Colon (tissue), 2 donors: ENCODE results near the gene SYNE3.

Experiments used
- FAIRE-seq: peaks from 2 replicates; lab custom pipeline; 2012; peaks lifted over from hg19 to GRCh38; lab: Jason Lieb, UNC
- donor health status: control.
- donor health status: control.

The SYNE3 gene, protein sequence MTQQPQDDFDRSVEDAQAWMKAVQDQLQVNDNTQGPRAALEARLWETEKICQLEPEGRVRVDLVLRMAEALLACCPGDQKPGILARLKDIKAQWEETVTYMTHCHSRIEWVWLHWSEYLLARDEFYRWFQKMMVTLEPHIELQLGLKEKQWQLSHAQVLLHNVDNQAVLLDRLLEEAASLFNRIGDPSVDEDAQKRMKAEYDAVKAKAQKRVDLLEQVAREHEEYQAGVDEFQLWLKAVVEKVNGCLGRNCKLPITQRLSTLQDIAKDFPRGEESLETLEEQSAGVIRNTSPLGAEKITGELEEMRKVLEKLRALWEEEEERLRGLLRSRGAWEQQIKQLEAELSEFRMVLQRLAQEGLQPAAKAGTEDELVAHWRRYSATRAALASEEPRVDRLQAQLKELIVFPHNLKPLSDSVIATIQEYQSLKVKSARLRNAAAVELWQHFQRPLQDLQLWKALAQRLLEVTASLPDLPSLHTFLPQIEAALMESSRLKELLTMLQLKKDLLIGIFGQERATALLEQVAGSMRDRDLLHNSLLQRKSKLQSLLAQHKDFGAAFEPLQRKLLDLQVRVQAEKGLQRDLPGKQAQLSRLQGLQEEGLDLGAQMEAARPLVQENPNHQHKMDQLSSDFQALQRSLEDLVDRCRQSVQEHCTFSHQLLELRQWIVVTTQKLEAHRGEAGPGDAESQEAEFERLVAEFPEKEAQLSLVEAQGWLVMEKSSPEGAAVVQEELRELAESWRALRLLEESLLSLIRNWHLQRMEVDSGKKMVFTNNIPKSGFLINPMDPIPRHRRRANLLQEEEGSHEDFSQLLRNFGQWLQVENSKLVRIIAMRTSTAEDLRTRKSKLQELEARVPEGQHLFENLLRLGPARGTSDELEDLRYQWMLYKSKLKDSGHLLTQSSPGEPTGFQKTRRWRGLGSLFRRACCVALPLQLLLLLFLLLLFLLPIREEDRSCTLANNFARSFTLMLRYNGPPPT

DNA sequence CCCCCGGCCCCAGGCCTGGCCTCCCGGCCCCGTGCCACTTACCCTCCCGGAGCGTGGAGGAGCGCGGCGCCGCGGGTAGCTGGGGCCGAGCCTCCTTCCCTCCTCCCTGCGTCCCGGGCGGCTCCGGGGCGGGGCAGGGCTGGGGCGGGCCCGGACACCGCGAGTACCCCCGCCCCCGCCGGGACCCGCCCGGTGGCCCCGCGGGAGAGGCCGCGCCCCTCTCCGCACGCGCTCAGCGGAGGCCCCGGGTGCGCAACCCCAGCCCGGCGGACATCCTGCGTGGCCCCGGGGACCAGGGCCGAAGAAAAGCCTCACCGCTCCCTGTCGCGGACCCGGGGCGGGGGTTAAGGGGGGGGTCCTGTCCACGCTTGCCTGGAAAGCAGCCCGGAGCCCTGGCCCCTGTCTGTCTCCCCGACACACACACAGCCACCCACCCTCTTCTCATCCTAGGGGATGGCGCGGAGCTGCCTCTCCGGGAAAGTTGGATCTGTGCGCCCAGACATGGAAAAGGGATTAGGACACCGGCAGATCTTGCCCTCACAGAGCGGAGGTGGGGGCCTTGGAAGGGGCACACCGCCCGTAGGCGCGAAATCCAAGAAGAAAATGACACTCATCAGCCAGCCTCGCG, at the start of gene SYNE3:
TSS of gene SYNE3 (minus strand) at position 97 of the 628 bp plus-strand sequence. CDS start 40,829 bp downstream, outside the sequence.
- FAIRE-seq = no peak

DNA sequence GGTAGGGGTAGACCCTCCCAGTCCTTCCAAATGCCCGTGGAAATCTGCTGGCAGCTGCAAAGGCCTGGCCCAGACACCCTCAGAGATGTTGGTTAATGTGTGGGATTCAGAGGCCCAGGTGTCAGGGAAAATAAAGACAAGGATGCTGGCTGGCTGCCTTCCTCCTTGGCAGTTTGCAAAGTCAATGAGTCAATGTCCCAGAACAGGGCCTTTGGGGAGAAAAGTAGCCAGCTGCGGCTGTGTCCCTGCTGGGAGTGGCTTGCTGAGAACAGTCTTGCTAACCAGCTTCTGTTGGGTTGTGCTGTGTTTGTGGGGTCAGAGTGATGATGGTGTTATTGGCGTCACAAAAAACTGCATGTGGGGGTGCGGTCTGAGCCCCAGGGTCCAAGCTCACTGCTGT, 47.6 kb upstream of the SYNE3 start:
- FAIRE-seq = no peak

DNA sequence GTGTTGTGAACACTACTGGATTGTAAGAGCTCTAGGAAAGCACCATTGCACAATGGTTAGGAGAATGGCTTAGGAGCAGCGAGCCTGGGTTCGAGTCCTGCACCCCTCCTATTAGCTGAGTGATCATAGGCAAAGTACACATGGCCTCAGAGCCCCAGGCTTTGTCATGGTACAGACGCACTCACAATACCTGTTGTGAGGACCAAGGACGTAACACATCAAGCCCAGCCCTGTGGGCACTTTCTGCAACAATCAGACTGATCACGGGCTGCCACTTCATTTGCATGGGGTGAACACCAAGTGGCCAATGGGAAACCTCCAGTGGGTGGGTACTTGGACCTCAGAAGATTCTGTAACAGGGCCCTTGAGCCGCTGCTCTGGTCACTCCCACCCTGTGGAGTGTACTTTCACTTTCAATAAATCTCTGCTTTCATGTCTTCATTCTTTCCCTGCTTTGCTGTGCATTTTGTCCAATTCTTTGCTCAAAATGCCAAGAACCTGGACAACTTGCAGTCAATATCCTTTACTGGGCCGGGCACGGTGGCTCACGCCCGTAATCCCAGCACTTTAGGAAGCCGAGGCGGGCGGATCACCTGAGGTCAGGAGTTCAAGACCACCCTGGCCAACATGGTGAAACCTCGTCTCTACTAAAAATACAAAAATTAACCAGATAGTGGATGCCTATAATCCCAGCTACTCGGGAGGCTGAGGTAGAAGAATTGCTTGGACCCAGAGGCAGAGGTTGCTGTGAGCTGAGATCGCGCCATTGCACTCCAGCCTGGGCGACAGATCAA, 46.6 kb upstream of the SYNE3 start:
- FAIRE-seq = no peak

DNA sequence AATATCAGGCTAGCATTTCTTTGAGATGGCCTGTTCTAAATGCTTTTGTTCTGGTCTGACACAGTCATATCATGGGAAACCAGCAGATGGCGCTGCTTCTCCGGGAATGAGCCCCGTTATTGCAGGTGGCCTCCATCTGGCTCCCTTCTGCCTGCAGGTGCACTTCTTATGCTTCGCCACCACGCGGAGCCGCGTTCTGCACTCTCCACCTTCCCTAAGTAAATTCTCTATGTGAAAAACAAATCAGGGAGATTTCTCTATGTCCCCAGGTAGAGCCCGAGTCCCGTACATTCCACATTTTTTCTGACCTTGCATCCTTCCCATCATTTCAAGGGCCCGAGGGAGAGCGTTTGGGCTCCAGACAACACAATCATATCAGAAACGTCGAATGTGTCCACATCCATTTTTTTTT, 44.6 kb upstream of the SYNE3 start:
- FAIRE-seq = no peak

DNA sequence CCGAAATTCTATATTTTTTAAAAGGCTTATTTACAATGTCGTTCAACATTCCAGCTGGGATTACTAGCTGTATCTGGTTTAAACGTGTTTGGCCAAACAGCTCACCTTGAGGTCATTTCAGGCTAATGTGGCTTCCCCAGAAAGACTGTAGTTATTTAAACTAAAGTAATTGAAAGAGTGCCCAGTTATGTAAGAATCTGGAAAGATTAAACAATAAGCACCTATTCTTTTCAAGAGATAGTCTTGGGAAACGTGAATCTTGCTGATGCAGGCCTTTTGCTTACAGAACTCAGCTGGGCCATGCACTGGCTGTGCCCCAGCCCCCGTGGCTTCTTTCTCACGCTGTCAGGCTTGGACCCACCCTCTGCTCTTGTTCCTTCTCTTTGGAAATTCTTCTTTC, 42.8 kb upstream of the SYNE3 start:
- FAIRE-seq = no peak

GRCh38 chr14:95557832-95558231, 41.4 kb upstream of the SYNE3 start:
- no peak for FAIRE-seq

DNA sequence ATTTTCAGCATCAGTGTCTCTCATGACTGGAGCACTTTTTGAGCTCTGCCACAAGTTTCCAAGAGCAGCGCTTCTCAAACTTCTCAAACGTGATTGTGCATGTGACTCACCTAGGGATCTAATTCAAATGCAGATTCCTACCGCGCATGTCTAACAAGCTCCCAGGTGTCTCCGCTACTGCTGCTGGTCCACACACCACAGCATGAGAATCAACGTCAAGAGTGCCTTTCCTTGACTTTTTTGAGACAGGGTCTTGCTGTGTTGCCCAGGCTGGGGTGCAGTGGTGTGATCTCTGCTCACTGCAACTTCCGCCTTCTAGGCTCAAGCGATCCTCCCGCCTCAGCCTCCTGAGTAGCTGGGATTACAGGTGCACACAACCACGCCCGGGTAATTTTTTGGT, 40.8 kb upstream of the SYNE3 start:
- no peak for FAIRE-seq

GRCh38 chr14:95555053-95555452, 38.6 kb upstream of the SYNE3 start:
- FAIRE-seq = no peak

- FAIRE-seq = no peak
Measured at GRCh38 chr14:95553141-95553540, 36.7 kb upstream of the SYNE3 start.

DNA sequence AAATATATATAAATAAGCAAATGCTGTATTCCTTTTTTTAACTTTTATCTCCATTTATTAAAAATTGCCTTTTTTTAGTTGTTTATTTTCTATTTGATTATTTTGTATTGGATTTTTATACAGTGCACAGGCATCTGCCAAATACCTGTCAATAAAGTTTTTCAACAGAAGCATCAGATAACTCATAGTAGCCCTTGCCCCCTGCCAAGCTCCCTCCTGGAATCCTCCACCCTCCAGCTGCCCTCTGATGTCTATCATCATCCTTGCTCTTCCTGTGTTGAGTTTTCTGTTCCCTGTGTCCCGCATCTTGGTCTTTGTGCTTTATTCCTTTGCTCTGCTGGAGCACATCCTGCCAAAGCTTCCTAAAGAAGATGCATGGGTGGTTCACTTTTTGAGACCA, 35.0 kb upstream of the SYNE3 start:
- no peak for FAIRE-seq

DNA sequence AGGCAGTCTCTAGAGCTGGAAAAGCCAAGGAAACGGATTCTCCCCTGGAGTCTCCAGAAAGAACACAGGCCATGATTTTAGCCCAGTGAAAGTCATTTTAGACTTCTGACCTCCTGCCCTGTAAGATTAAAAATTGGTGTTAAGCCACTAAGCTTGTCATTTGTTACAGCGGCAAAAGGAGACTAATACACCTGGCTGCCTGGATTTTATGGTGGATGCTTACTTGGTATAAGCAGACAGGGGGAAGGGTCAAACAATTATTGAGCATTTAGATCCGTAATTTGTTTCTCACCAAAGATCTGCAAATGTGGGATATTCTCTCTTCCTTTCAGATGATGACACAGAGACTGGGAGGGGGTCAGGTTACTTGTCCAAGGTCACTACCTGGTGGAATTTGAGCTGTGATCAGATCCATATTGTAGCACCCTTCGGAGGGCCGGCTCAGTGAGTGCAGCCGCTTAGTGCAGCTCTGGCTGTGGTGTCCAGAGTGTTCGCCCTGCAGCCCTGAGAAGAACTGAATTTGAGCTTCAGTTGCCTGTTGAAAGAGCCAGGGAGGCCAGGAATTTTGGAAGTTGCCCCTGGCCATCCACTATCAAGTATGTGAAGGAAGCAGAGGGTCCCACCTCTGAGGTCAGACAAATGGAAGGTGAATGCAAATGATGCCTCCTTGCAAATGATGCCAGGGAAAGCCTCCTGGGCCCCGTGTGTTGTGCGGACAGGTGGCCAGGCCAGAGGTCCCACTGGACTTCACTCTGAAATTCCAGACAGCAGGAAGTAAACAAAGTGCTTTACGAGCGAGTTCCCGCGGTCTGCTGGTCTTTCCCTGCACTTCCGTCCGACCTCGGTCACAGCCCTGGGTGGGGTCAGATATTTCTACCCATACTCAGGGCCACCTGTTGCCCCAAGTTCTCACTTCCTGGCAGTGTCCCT, 33.5 kb upstream of the SYNE3 start:
- no peak for FAIRE-seq

DNA sequence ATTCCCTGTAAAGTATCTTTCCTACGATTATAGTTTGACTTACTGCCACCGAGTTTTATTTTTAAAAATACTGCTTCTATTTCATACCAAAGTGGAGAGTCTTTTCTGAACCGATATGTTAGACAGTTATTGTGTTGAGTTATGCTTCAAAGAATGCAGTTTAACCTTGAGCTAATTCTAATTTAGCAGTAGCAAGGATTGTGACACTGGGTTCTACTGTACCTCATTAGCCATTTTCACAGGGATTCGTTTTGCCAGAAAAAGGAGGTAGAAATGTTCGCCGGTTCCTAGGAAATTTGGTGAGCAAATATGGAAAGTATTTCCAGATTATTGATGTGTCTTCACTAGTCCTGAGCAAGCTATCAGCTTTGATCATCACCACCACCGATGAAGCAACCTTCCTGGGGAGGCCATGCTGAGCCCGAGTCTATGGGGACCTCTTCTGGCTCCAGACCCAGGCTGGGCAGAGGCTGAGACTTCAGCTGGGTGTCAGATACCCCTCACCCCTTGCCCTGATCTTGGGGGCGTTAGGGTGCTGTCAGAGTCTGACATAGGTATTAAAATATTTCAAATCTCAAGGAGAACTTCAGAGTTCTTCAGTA, 32.0 kb upstream of the SYNE3 start:
- FAIRE-seq = no peak

- no peak for FAIRE-seq
Measured at GRCh38 chr14:95547626-95548327, 31.3 kb upstream of the SYNE3 start.

DNA sequence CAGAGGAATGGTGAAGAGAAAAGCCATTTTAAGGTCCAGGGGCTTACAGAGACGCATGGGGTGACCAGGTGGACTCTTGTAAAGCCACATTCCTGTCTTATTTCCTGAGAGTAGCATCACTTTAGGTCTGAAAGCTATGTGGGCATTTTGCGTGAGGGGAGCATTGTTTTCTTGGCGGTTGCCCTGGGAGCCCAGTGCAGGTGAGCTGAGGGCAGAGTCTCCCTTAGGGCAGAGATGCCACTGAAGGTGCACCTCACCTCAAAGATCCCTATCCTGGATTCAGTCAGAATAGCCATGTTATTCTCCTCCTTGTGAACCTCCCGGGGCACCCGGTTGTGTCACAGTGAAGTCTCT, 30.8 kb upstream of the SYNE3 start:
- FAIRE-seq = no peak

GRCh38 chr14:95545515-95546168, 29.2 kb upstream of the SYNE3 start:
- no peak for FAIRE-seq

GRCh38 chr14:95544588-95544987, 28.1 kb upstream of the SYNE3 start:
- FAIRE-seq = no peak

GRCh38 chr14:95543021-95543420, 26.6 kb upstream of the SYNE3 start:
- no peak for FAIRE-seq

GRCh38 chr14:95541932-95542930, 25.8 kb upstream of the SYNE3 start:
- FAIRE-seq = no peak
